ENCODE results near the gene MRPL32.

The MRPL32 gene

GRCh38 chr7:42976371-42976770 lies 44.2 kb downstream of the MRPL32 start:
- no peak overlapping the region for H3K4me2 ChIP-seq (ENCODE audit: low read length)
- H3K4me3 ChIP-seq (ENCODE audit: low read depth, low read length, poor library complexity, severe bottlenecking): no peak overlapping the region
- H2AFZ ChIP-seq (ENCODE audit: low read length): no peak overlapping the region
- no peaks in the 10 kb centered on the region for H3K9me3 ChIP-seq (ENCODE audit: low read length)
- no peaks in the 10 kb centered on the region for H3K27me3 ChIP-seq (ENCODE audit: insufficient read depth, low read length)
- no peak overlapping the region for H3K27ac ChIP-seq (ENCODE audit: low read depth, low read length, poor library complexity, severe bottlenecking)
- H3K4me1 ChIP-seq (ENCODE audit: insufficient read depth, low read length, severe bottlenecking): no peaks in the 10 kb centered on the region
- no peaks in the 10 kb centered on the region for H3F3A ChIP-seq (ENCODE audit: insufficient read depth, low read length)
- no peaks in the 10 kb centered on the region for H3K36me3 ChIP-seq (ENCODE audit: insufficient read depth, low read length)
- H3K9me2 ChIP-seq (ENCODE audit: low read depth, low read length): no peaks in the 10 kb centered on the region
- no peak for TF ChIP-seq CTCF (IDR thresholded peaks at IDR 0.05; ENCODE audit: low read length)
- TF ChIP-seq EZH2 (IDR thresholded peaks at IDR 0.05; ENCODE audit: borderline replicate concordance, low read length): no peak
- no peaks in the 10 kb centered on the region for H4K20me1 ChIP-seq (ENCODE audit: insufficient read depth, low read length)
- no peak overlapping the region for H3K9ac ChIP-seq (ENCODE audit: low read length)
- H3K79me2 ChIP-seq (ENCODE audit: insufficient read depth, low read length): no peaks in the 10 kb centered on the region

- no peaks in the 10 kb centered on the region for H4K20me1 ChIP-seq (ENCODE audit: insufficient read depth, low read length)
- no peaks in the 10 kb centered on the region for H3K9me2 ChIP-seq (ENCODE audit: low read depth, low read length)
- no peaks in the 10 kb centered on the region for H3K9me3 ChIP-seq (ENCODE audit: low read length)
- no peaks in the 10 kb centered on the region for H3K27me3 ChIP-seq (ENCODE audit: insufficient read depth, low read length)
- no peaks in the 10 kb centered on the region for H3F3A ChIP-seq (ENCODE audit: insufficient read depth, low read length)
- H3K36me3 ChIP-seq (ENCODE audit: insufficient read depth, low read length): no peaks in the 10 kb centered on the region
- H3K4me2 ChIP-seq (ENCODE audit: low read length): no peak overlapping the region
- TF ChIP-seq CTCF (IDR thresholded peaks at IDR 0.05; ENCODE audit: low read length) (no peak), EZH2 (IDR thresholded peaks at IDR 0.05; ENCODE audit: borderline replicate concordance, low read length) (no peak)
- no peak overlapping the region for H2AFZ ChIP-seq (ENCODE audit: low read length)
- no peak overlapping the region for H3K27ac ChIP-seq (ENCODE audit: low read depth, low read length, poor library complexity, severe bottlenecking)
- H3K4me1 ChIP-seq (ENCODE audit: insufficient read depth, low read length, severe bottlenecking): no peaks in the 10 kb centered on the region
- no peak overlapping the region for H3K9ac ChIP-seq (ENCODE audit: low read length)
- no peak overlapping the region for H3K4me3 ChIP-seq (ENCODE audit: low read depth, low read length, poor library complexity, severe bottlenecking)
- no peaks in the 10 kb centered on the region for H3K79me2 ChIP-seq (ENCODE audit: insufficient read depth, low read length)
Measured at GRCh38 chr7:42978496-42978895, 46.3 kb downstream of the MRPL32 start.

- H3K79me2 ChIP-seq (ENCODE audit: insufficient read depth, low read length): no peaks in the 10 kb centered on the region
- H3K4me1 ChIP-seq (ENCODE audit: insufficient read depth, low read length, severe bottlenecking): no peaks in the 10 kb centered on the region
- H3K27me3 ChIP-seq (ENCODE audit: insufficient read depth, low read length): no peaks in the 10 kb centered on the region
- no peaks in the 10 kb centered on the region for H3K9me3 ChIP-seq (ENCODE audit: low read length)
- H4K20me1 ChIP-seq (ENCODE audit: insufficient read depth, low read length): no peaks in the 10 kb centered on the region
- no peak overlapping the region for H2AFZ ChIP-seq (ENCODE audit: low read length)
- no peaks in the 10 kb centered on the region for H3F3A ChIP-seq (ENCODE audit: insufficient read depth, low read length)
- no peak for TF ChIP-seq EZH2 (IDR thresholded peaks at IDR 0.05; ENCODE audit: borderline replicate concordance, low read length)
- no peak overlapping the region for H3K27ac ChIP-seq (ENCODE audit: low read depth, low read length, poor library complexity, severe bottlenecking)
- H3K4me2 ChIP-seq (ENCODE audit: low read length): no peak overlapping the region
- H3K9ac ChIP-seq (ENCODE audit: low read length): no peak overlapping the region
- no peaks in the 10 kb centered on the region for H3K36me3 ChIP-seq (ENCODE audit: insufficient read depth, low read length)
- no peaks in the 10 kb centered on the region for H3K9me2 ChIP-seq (ENCODE audit: low read depth, low read length)
- H3K4me3 ChIP-seq (ENCODE audit: low read depth, low read length, poor library complexity, severe bottlenecking): no peak overlapping the region
Measured at GRCh38 chr7:42980084-42980483, 47.9 kb downstream of the MRPL32 start.

GRCh38 chr7:42980514-42980913 lies 48.3 kb downstream of the MRPL32 start:
- Histone ChIP-seq H3K4me2 (ENCODE audit: low read length) (no peak overlapping the region), H3K4me1 (ENCODE audit: insufficient read depth, low read length, severe bottlenecking) (no peaks in the 10 kb centered on the region), H3K9me2 (ENCODE audit: low read depth, low read length) (no peaks in the 10 kb centered on the region), H2AFZ (ENCODE audit: low read length) (no peak overlapping the region), H3K27ac (ENCODE audit: low read depth, low read length, poor library complexity, severe bottlenecking) (no peak overlapping the region), H4K20me1 (ENCODE audit: insufficient read depth, low read length) (no peaks in the 10 kb centered on the region), H3K9ac (ENCODE audit: low read length) (no peak overlapping the region), H3K9me3 (ENCODE audit: low read length) (no peaks in the 10 kb centered on the region), H3K79me2 (ENCODE audit: insufficient read depth, low read length) (no peaks in the 10 kb centered on the region), H3K27me3 (ENCODE audit: insufficient read depth, low read length) (no peaks in the 10 kb centered on the region), H3K36me3 (ENCODE audit: insufficient read depth, low read length) (no peaks in the 10 kb centered on the region), H3F3A (ENCODE audit: insufficient read depth, low read length) (no peaks in the 10 kb centered on the region), H3K4me3 (ENCODE audit: low read depth, low read length, poor library complexity, severe bottlenecking) (no peak overlapping the region)
- TF ChIP-seq EZH2 (IDR thresholded peaks at IDR 0.05; ENCODE audit: borderline replicate concordance, low read length) (no peak), CTCF (IDR thresholded peaks at IDR 0.05; ENCODE audit: low read length) (no peak)
